Measurements from ENCODE around the gene ITPRIP.

DNA sequence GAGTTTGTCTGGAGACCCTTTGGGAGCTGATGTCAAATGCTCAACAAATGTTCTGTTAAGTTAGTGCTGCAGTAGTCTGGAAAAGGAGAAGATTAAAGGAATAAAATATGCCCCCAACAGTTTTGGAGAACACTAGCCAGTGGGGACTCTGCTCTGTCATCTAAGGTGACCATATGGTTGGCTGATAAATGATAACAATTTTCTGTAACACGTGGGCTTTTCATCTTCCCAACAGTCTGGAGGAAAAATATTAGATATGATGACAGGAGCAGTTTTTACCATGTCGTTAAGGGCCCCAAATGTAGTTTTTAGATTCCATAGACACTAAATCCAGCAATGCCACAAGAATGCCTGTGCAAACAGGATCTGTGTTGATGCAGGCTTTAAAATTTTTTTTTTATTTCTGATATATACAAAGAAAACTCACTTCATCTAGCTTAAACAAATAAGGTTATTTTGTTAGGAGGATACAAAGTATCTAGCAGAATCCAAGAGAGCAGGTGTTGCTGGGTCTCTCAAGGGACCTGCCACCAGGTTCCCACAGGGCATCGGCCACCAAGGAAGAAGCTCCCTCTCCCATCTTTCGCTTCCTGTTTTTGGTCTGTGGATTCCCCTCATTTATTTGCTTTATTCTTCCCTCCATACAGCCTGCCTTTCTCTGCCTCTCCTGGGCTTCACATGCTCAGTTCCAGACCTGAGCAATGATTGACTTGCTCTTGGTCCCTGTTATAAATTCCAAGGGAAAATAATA is 9.2 kb upstream of the ITPRIP start:
- TF ChIP-seq, protein P1, sequence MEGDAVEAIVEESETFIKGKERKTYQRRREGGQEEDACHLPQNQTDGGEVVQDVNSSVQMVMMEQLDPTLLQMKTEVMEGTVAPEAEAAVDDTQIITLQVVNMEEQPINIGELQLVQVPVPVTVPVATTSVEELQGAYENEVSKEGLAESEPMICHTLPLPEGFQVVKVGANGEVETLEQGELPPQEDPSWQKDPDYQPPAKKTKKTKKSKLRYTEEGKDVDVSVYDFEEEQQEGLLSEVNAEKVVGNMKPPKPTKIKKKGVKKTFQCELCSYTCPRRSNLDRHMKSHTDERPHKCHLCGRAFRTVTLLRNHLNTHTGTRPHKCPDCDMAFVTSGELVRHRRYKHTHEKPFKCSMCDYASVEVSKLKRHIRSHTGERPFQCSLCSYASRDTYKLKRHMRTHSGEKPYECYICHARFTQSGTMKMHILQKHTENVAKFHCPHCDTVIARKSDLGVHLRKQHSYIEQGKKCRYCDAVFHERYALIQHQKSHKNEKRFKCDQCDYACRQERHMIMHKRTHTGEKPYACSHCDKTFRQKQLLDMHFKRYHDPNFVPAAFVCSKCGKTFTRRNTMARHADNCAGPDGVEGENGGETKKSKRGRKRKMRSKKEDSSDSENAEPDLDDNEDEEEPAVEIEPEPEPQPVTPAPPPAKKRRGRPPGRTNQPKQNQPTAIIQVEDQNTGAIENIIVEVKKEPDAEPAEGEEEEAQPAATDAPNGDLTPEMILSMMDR (optimal IDR thresholded peaks at IDR 0.05 in 1 of 3, IDR thresholded peaks at IDR 0.05 in 1 of 3, conservative IDR thresholded peaks at IDR 0.05 in 1 of 3; ENCODE audit: extremely low read depth in 1 of 3, insufficient read depth in 2 of 3, low read length in 3 of 3): no peak
- TF ChIP-seq EZH2 (IDR thresholded peaks at IDR 0.05; ENCODE audit: low read length): no peak
